ENCODE results near the gene CXXC5. TPM values are rescaled to one million over a fixed set of nuclear protein-coding genes. Genes with fewer than 3 reads are reported as not detected.

Gene CXXC5
- total and polyA plus RNA-seq, 9 of the 15 experiments (the other 6 are each of a cell fraction or from before 2014, with no cell fraction given): 1.9 to 123 (median 45.8) TPM

- TF ChIP-seq, protein P1, sequence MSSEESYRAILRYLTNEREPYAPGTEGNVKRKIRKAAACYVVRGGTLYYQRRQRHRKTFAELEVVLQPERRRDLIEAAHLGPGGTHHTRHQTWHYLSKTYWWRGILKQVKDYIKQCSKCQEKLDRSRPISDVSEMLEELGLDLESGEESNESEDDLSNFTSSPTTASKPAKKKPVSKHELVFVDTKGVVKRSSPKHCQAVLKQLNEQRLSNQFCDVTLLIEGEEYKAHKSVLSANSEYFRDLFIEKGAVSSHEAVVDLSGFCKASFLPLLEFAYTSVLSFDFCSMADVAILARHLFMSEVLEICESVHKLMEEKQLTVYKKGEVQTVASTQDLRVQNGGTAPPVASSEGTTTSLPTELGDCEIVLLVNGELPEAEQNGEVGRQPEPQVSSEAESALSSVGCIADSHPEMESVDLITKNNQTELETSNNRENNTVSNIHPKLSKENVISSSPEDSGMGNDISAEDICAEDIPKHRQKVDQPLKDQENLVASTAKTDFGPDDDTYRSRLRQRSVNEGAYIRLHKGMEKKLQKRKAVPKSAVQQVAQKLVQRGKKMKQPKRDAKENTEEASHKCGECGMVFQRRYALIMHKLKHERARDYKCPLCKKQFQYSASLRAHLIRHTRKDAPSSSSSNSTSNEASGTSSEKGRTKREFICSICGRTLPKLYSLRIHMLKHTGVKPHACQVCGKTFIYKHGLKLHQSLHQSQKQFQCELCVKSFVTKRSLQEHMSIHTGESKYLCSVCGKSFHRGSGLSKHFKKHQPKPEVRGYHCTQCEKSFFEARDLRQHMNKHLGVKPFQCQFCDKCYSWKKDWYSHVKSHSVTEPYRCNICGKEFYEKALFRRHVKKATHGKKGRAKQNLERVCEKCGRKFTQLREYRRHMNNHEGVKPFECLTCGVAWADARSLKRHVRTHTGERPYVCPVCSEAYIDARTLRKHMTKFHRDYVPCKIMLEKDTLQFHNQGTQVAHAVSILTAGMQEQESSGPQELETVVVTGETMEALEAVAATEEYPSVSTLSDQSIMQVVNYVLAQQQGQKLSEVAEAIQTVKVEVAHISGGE (CRISPR knock-in tag; IDR thresholded peaks at IDR 0.05): no peak
- no peak for TF ChIP-seq STAT5B (CRISPR knock-in tag; IDR thresholded peaks at IDR 0.05)
- no peak for TF ChIP-seq KHSRP (IDR thresholded peaks at IDR 0.05)
- TF ChIP-seq ZNF561 (CRISPR knock-in tag; conservative IDR thresholded peaks at IDR 0.05): no peak
- TF ChIP-seq HCFC1 (IDR thresholded peaks at IDR 0.05; ENCODE audit: low read depth, low read length): no peak
- peak; percentile 51 for TF ChIP-seq RBFOX2 (IDR thresholded peaks at IDR 0.05; ENCODE audit: low read depth, low read length)
- TF ChIP-seq POLR2A (conservative IDR thresholded peaks at IDR 0.05): 0 out of 2 replicates have a peak, but pooled peaks have one; percentile 23
- no peak for TF ChIP-seq CREB5 (CRISPR knock-in tag; IDR thresholded peaks at IDR 0.05)
- no peak for TF ChIP-seq ZNF134 (CRISPR knock-in tag; conservative IDR thresholded peaks at IDR 0.05)
- TF ChIP-seq BDP1 (IDR thresholded peaks at IDR 0.05; ENCODE audit: insufficient read depth, insufficient read length): no peak
- TF ChIP-seq, protein P2, sequence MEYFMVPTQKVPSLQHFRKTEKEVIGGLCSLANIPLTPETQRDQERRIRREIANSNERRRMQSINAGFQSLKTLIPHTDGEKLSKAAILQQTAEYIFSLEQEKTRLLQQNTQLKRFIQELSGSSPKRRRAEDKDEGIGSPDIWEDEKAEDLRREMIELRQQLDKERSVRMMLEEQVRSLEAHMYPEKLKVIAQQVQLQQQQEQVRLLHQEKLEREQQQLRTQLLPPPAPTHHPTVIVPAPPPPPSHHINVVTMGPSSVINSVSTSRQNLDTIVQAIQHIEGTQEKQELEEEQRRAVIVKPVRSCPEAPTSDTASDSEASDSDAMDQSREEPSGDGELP (CRISPR knock-in tag; IDR thresholded peaks at IDR 0.05; ENCODE audit: borderline replicate concordance): peak; percentile 9; the same call in 1 of the 2 replicates
- TF ChIP-seq ZNF785 (CRISPR knock-in tag; IDR thresholded peaks at IDR 0.05): no peak
- TF ChIP-seq, protein P3, sequence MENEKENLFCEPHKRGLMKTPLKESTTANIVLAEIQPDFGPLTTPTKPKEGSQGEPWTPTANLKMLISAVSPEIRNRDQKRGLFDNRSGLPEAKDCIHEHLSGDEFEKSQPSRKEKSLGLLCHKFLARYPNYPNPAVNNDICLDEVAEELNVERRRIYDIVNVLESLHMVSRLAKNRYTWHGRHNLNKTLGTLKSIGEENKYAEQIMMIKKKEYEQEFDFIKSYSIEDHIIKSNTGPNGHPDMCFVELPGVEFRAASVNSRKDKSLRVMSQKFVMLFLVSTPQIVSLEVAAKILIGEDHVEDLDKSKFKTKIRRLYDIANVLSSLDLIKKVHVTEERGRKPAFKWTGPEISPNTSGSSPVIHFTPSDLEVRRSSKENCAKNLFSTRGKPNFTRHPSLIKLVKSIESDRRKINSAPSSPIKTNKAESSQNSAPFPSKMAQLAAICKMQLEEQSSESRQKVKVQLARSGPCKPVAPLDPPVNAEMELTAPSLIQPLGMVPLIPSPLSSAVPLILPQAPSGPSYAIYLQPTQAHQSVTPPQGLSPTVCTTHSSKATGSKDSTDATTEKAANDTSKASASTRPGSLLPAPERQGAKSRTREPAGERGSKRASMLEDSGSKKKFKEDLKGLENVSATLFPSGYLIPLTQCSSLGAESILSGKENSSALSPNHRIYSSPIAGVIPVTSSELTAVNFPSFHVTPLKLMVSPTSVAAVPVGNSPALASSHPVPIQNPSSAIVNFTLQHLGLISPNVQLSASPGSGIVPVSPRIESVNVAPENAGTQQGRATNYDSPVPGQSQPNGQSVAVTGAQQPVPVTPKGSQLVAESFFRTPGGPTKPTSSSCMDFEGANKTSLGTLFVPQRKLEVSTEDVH (IDR thresholded peaks at IDR 0.05; ENCODE audit: low read depth, partially characterized antibody): no peak
- TF ChIP-seq MYC (IDR thresholded peaks at IDR 0.05; ENCODE audit: low read depth, low read length): no peak
- TF ChIP-seq MYC (CRISPR knock-in tag; IDR thresholded peaks at IDR 0.05; ENCODE audit: borderline replicate concordance, low read depth): no peak
- TF ChIP-seq POLR2G (IDR thresholded peaks at IDR 0.05; ENCODE audit: low read depth, low read length): peak; percentile 73
- TF ChIP-seq HNRNPH1 (optimal IDR thresholded peaks at IDR 0.05; ENCODE audit: low read depth, low read length): no peak
- TF ChIP-seq TEAD4 (IDR thresholded peaks at IDR 0.05; ENCODE audit: low read length): peak; percentile 57
- TF ChIP-seq TEAD4 (CRISPR knock-in tag; IDR thresholded peaks at IDR 0.05; ENCODE audit: borderline replicate concordance): no peak
Observed at GRCh38 chr5:139668064-139668880, 20.1 kb downstream of the CXXC5 start (continued).

All from K562 (cell line).